NCI-H146 treated with DMSO at 0.1 percent for 48 hours (cell line): ENCODE measurements around the gene ZXDB.
"Not testable (repeated sequence)": the region's sequence is repeated elsewhere in the genome, so short reads cannot be mapped to it uniquely, and the experiment has no call there.

ENCODE experiments used
- DNase-seq: peaks from one replicate; lab custom pipeline; 2025; ENCODE audit not compliant: unreplicated experiment; lab: John Stamatoyannopoulos, UW

Gene ZXDB

GRCh38 chrX:57591284-57592159 is at the start of gene ZXDB:
Gene ZXDB, plus strand, starts transcription at chrX:57592011. Its CDS starts 38 bp downstream, at chrX:57592049.
- not testable (repeated sequence) for DNase-seq

GRCh38 chrX:57565198-57565597 is 26.6 kb upstream of the ZXDB start:
- DNase-seq = no peak

- DNase-seq = no peak
These were observed 18.1 kb upstream of the ZXDB start for GRCh38 chrX:57573754-57574153.

GRCh38 chrX:57582948-57583347 is 8.9 kb upstream of the ZXDB start:
- DNase-seq = not testable (repeated sequence)

DNA sequence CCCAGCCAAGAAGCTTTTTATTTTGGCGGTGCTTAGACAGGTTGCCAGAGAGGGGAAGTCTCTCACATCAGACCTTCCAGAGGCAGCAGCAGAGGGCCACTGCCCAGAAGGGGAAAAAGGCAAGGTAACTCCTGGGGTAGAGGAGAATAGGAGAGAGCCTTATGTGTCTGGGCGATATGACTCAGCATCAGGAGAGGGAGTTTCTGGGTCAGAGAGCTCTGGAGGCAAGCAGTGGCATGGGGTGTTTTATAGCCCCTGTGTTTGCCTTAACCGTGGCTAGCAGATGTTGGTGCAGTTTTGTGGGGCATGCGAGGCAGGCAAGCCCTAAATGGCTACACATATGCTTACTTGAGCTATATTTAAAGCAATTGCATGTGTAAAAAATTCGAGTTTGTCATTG is 8.3 kb upstream of the ZXDB start:
- DNase-seq = no peak

DNA sequence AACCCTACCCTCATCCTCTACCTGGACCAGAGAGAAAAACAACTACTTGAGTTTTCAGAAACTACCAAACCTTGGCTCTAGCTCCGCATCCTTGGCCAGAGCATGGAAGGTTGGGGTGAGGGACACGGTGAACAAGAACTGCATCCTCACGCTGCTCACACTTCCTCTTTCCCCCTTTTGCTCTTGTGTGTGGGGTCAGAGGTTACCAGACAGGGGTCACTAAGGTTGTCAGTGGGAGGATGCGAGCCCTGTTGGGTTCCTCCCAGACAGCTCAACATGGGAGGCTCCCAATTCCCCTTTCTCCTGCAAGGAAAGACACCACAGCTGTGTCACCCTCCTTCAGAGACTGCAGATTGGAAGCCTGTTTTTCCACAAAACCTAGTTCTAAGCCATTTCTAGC is 5.5 kb upstream of the ZXDB start:
- DNase-seq = no peak

DNA sequence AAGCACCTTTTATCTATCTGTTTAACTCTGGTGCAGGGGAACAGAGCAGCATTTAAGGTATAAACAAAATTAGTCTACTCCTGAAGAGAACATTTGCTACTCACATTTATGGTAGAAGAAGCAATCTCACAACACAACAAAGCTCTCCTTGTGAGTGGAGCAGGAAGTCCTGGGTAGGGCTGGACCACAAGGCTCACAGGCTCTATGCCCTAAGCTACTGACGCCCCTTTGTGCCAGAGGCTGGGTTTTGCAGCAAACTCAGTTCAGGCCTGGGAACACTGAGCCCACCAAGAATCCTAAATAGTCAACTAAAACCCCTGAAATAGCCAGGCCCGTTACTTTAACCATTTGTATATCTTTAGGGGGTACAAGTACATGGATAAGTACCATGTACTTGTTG is 4.7 kb upstream of the ZXDB start:
- DNase-seq = no peak

DNA sequence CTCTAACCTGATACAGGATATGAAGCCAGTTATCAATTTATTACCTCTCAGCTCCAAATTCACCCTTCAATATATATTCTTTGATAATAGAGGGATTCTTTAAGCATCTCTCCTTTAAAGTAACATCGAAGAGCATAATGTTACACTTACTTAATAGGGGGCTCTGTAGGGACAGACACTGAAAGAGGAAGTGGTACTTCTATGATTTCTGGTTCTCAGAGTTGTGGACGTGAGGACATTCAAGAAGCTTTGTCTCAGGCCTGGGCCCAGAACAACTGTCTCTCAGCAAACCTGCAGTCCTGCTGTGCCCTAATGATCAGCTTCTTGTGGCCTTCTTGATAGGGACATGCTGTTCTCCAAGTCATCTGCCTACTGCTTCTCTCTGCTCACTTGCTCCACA is 4.2 kb upstream of the ZXDB start:
- DNase-seq = no peak

GRCh38 chrX:57592160-57592893 is 516 bp downstream of the ZXDB start:
- not testable (repeated sequence) for DNase-seq

GRCh38 chrX:57592894-57593215 is 1.0 kb downstream of the ZXDB start:
- DNase-seq = peak; percentile 2

DNA sequence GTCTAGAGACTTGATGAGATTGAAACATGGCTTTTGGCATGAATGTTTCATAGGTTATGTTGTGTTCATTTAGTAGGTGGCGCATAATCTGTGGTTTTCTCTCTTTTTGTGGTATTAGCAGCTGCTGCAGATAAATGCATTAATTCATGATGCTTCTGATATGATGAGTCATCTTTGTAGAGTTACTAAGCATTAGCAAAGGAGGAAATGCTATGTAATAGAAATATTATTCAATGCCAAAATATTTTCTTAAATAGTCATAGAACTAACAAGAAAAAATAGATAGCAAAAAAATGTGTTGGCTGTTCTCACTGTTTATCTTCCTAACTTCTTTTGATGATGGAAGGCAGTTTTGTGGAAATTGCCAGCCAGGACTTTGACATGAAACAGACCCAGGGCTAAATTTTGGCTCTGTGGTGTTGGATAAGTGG is 3.6 kb downstream of the ZXDB start:
- DNase-seq = no peak

GRCh38 chrX:57596109-57596508 is 4.3 kb downstream of the ZXDB start:
- DNase-seq = no peak

DNA sequence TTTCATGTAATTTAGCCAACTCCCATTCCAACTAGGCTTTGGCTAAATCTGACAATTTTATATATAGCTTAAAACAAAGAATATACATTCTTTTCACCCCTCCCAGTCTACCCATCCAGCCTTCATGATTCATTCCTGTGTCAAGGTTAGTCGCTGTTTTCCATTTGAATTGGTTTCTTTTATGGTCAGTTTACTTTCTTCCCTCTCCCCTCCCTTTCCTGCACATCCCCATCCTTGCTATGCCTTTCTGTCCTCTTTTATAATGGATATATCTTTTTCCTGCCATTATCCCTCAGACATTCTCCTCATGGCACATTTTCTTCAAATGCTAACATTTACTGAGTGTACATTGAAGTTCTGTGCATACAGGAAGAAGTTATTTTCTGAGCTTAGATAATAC is 4.7 kb downstream of the ZXDB start:
- no peak for DNase-seq

DNA sequence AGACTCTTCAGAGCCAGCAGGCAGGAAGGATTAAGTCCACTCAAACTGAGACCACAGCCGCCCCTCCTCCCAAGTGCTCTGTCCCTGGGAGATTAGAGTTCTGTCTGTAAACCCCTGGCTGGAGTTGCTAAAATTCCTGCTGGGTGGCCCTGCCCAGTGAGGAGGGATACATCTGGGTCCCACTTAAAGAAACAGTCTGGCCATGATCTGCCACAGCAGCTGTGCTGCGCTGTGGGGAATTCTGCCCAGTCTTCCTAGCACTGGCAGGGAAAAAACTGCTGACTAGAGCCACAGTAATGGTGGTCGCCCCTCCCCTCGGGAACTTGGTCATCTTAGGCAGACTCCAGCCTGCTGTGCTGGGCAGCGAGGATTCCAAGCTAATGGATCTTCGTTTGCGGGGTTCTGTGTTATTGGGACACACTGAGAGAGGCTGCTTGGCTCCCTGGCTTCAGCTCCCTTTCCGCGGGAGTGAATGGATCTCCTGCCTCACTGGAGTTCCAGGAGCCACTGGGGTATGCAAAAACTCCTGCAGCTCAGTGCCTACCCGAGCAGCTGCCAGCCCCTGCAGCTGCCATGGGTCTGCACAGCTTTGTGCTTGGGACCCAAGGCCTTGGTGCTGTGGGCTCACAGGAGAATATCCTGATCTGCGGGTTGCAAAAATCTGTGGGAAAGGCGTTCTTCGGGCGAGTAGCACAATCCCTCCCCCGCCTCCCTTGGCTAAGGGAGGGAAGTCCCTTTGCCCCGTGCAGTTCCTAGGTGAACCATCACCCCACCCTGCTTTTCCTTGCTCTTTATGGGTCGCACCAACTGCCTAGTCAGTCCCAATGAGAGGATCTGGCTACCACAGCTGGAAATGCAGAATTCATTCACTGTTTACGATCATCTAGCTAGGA is 15.7 kb downstream of the ZXDB start:
- DNase-seq = no peak

- DNase-seq = not testable (repeated sequence)
These were observed 21.5 kb downstream of the ZXDB start for GRCh38 chrX:57613351-57613750.

DNA sequence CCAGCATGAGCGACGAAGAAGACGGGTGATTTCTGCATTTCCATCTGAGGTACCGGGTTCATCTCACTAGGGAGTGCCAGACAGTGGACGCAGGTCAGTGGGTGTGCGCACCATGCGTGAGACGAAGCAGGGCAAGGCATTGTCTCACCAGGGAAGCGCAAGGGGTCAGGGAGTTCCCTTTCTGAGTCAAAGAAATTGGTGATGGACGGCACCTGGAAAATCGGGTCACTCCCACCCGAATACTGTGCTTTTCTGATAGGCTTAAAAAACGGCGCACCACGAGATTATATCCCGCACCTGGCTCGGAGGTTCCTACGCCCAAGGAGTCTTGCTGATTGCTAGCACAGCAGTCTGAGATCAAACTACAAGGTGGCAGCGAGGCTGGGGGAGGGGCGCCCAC is 37.6 kb downstream of the ZXDB start:
- not testable (repeated sequence) for DNase-seq

DNA sequence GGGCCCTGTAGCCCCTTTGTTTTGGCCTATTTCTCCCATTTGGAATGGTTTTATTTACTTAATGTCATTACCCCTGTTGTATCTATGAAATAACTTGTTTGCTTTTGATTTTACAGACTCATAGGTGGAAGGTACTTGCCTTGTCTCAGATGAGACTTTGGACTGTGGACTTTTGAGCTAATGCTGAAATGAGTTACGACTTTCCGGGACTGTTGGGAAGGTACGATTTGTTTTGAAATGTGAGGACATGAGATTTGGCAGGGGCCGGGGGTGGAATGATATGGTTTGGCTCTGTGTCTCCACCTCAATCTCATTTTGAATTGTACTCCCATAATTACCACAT is 48.8 kb downstream of the ZXDB start:
- no peak for DNase-seq

- no peak for DNase-seq
These were observed 49.5 kb downstream of the ZXDB start for GRCh38 chrX:57641338-57641737.

GRCh38 chrX:57643698-57644097 is 51.9 kb downstream of the ZXDB start:
- DNase-seq = no peak

GRCh38 chrX:57647020-57647419 is 55.2 kb downstream of the ZXDB start:
- no peak for DNase-seq
